ENCODE measurements around the gene EMP1. TPM values are rescaled to one million over a fixed set of nuclear protein-coding genes. Genes with fewer than 3 reads are reported as not detected.

Gene EMP1
- total RNA-seq, 1 experiment from 2014 or later, result 18.6 TPM

GRCh38 chr12:13242936-13243335, 46.4 kb downstream of the EMP1 start:
- Histone ChIP-seq H3K36me3 (ENCODE audit: control insufficient read depth, insufficient read depth, low read length) (no peaks in the 10 kb centered on the region), H3K27ac (ENCODE audit: low read length) (no peak overlapping the region), H3K9me3 (ENCODE audit: control insufficient read depth, insufficient read depth, low read depth, low read length) (no peaks in the 10 kb centered on the region), H3K27me3 (ENCODE audit: control insufficient read depth, insufficient read depth, low read length) (no peaks in the 10 kb centered on the region), H3K4me3 (ENCODE audit: low read depth in 2 of 2, low read length in 2 of 2) (no peak overlapping the region), H3K4me1 (ENCODE audit: control insufficient read depth, insufficient read depth, low read length) (no peaks in the 10 kb centered on the region)
- intact Hi-C loops (cut with micrococcal nuclease; ENCODE audit: unreplicated experiment), result no loop called here
- TF ChIP-seq, protein P1, sequence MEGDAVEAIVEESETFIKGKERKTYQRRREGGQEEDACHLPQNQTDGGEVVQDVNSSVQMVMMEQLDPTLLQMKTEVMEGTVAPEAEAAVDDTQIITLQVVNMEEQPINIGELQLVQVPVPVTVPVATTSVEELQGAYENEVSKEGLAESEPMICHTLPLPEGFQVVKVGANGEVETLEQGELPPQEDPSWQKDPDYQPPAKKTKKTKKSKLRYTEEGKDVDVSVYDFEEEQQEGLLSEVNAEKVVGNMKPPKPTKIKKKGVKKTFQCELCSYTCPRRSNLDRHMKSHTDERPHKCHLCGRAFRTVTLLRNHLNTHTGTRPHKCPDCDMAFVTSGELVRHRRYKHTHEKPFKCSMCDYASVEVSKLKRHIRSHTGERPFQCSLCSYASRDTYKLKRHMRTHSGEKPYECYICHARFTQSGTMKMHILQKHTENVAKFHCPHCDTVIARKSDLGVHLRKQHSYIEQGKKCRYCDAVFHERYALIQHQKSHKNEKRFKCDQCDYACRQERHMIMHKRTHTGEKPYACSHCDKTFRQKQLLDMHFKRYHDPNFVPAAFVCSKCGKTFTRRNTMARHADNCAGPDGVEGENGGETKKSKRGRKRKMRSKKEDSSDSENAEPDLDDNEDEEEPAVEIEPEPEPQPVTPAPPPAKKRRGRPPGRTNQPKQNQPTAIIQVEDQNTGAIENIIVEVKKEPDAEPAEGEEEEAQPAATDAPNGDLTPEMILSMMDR (IDR thresholded peaks at IDR 0.05), result no peak
- TF ChIP-seq REST (IDR thresholded peaks at IDR 0.05; ENCODE audit: insufficient read depth in 1 of 2, low read depth in 2 of 2, low read length in 1 of 2), result no peak
- no peak for TF ChIP-seq TCF7L2 (IDR thresholded peaks at IDR 0.05; ENCODE audit: low read depth, low read length)
- no peak for TF ChIP-seq POLR2AphosphoS5 (IDR thresholded peaks at IDR 0.05; ENCODE audit: low read depth, low read length)
- TF ChIP-seq SIN3A (IDR thresholded peaks at IDR 0.05; ENCODE audit: borderline replicate concordance, insufficient read depth, low read depth, low read length), result no peak
- ATAC-seq (no peak), DNase-seq (ENCODE audit: low read depth, low spot score) (no peak)
- POLR2A ChIA-PET, result no interaction called here
- no TSS peak for BruUV-seq (replicated peaks)
- in situ Hi-C loops (cut with HindIII; ENCODE audit: low pct_unique_long_range_greater_than_20kb, low sequenced_read_pairs), result no loop called here
- CTCF ChIA-PET, result no interaction called here

DNA sequence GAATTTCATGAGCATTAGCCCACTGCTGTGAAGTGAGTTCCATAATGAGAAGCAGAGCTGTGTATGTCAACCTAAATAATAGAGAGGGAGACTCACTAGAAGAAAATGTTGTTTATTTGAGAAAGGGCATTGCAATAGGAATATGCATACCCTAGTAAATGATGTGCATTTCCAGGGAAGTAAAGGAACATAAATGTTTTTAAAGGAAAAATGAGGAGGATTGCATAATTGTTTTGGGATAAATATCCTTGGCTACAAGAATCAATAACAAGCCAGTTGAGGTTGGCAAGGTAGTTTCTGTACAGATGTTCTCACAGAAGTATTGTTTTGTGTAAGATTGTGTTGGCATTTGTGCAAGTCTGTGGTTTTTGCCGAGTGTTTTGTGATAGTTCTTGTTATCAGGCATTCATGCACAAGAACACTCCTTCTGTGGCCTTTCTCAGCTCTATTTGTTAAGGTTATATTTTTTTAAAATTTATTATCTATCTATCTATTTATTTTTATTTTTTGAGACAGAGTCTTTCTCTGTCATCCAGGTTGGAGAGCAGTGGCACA, 47.1 kb downstream of the EMP1 start:
- ATAC-seq (no peak), DNase-seq (ENCODE audit: low read depth, low spot score) (no peak)
- Histone ChIP-seq H3K4me1 (ENCODE audit: control insufficient read depth, insufficient read depth, low read length) (no peaks in the 10 kb centered on the region), H3K9me3 (ENCODE audit: control insufficient read depth, insufficient read depth, low read depth, low read length) (no peaks in the 10 kb centered on the region), H3K4me3 (ENCODE audit: low read depth in 2 of 2, low read length in 2 of 2) (no peak overlapping the region), H3K36me3 (ENCODE audit: control insufficient read depth, insufficient read depth, low read length) (no peaks in the 10 kb centered on the region), H3K27me3 (ENCODE audit: control insufficient read depth, insufficient read depth, low read length) (no peaks in the 10 kb centered on the region), H3K27ac (ENCODE audit: low read length) (no peak overlapping the region)
- intact Hi-C loops (cut with micrococcal nuclease; ENCODE audit: unreplicated experiment) (no loop called here), in situ Hi-C loops (cut with HindIII; ENCODE audit: low pct_unique_long_range_greater_than_20kb, low sequenced_read_pairs) (no loop called here)
- CTCF ChIA-PET, result no interaction called here
- POLR2A ChIA-PET, result no interaction called here
- BruUV-seq (replicated peaks), result no TSS peak
- TF ChIP-seq SIN3A (IDR thresholded peaks at IDR 0.05; ENCODE audit: borderline replicate concordance, insufficient read depth, low read depth, low read length), result no peak
- TF ChIP-seq, protein P1 (IDR thresholded peaks at IDR 0.05), result no peak
- no peak for TF ChIP-seq TCF7L2 (IDR thresholded peaks at IDR 0.05; ENCODE audit: low read depth, low read length)
- no peak for TF ChIP-seq POLR2AphosphoS5 (IDR thresholded peaks at IDR 0.05; ENCODE audit: low read depth, low read length)
- TF ChIP-seq REST (IDR thresholded peaks at IDR 0.05; ENCODE audit: insufficient read depth in 1 of 2, low read depth in 2 of 2, low read length in 1 of 2), result no peak
